HL-60 (cell line): ENCODE measurements around the gene PLCB1.

Source experiments
- GABPA ChIP-seq: IDR thresholded peaks from 2 replicates; pipeline ENCODE4 v1.6.1; 2012; ENCODE audit warnings: low read depth
- POLR2AphosphoS5 ChIP-seq: IDR thresholded peaks from 2 replicates; pipeline ENCODE4 v1.6.1; 2012; ENCODE audit warnings: low read depth
- SPI1 ChIP-seq: IDR thresholded peaks from 2 replicates; pipeline ENCODE4 v1.6.1; 2012; ENCODE audit warnings: low read depth, mild to moderate bottlenecking, borderline replicate concordance
- TF ChIP-seq, protein P1 (sequence below): IDR thresholded peaks from one replicate; pipeline ENCODE4 v1.5.1; 2011; ENCODE audit warnings: low read length, control low read depth, inconsistent platforms; ENCODE audit not compliant: insufficient read depth
- TF ChIP-seq, protein P2 (sequence below): IDR thresholded peaks from 2 replicates; pipeline ENCODE4 v1.6.1; 2012; ENCODE audit warnings: low read depth; ENCODE audit not compliant: insufficient replicate concordance

DNA sequence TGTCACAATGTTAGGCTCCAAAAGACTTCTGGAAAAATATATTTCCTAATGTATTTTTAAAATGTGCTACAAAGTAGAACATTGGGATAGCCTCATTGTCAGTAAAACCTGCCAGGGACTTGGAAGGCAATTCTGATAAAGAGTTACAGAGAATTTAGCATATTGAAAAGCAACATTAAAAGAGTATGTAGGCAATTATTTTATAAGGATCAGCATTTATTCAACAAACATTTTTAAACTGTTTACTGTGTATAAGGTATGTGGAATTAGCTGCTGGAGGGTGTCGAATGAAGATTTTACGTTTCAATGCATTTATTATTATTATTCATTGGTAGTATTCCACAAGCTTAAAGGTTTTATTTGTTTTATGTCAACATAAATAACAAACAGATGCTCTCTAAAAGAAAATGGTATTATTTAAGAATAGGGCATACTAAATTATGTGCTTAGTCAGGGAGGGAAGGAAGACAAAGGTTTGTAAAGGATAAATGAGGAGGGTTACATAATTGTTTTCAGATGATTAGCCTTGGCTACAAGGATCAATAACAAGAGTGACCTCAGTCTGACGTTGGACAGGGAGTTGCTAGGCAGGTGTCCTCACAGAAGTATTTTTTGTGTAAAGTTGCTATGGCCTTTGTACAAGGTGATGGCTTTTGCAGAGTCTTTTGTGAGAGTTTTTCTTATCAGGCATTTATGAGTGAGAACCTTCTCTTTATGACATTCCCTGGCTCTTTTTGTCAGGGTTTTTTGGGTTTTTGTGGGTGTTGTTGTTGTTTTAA lies 623.5 kb downstream of the PLCB1 start:
- TF ChIP-seq POLR2AphosphoS5 = no peak
- TF ChIP-seq, protein P1, sequence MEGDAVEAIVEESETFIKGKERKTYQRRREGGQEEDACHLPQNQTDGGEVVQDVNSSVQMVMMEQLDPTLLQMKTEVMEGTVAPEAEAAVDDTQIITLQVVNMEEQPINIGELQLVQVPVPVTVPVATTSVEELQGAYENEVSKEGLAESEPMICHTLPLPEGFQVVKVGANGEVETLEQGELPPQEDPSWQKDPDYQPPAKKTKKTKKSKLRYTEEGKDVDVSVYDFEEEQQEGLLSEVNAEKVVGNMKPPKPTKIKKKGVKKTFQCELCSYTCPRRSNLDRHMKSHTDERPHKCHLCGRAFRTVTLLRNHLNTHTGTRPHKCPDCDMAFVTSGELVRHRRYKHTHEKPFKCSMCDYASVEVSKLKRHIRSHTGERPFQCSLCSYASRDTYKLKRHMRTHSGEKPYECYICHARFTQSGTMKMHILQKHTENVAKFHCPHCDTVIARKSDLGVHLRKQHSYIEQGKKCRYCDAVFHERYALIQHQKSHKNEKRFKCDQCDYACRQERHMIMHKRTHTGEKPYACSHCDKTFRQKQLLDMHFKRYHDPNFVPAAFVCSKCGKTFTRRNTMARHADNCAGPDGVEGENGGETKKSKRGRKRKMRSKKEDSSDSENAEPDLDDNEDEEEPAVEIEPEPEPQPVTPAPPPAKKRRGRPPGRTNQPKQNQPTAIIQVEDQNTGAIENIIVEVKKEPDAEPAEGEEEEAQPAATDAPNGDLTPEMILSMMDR = no peak
- TF ChIP-seq, protein P2, sequence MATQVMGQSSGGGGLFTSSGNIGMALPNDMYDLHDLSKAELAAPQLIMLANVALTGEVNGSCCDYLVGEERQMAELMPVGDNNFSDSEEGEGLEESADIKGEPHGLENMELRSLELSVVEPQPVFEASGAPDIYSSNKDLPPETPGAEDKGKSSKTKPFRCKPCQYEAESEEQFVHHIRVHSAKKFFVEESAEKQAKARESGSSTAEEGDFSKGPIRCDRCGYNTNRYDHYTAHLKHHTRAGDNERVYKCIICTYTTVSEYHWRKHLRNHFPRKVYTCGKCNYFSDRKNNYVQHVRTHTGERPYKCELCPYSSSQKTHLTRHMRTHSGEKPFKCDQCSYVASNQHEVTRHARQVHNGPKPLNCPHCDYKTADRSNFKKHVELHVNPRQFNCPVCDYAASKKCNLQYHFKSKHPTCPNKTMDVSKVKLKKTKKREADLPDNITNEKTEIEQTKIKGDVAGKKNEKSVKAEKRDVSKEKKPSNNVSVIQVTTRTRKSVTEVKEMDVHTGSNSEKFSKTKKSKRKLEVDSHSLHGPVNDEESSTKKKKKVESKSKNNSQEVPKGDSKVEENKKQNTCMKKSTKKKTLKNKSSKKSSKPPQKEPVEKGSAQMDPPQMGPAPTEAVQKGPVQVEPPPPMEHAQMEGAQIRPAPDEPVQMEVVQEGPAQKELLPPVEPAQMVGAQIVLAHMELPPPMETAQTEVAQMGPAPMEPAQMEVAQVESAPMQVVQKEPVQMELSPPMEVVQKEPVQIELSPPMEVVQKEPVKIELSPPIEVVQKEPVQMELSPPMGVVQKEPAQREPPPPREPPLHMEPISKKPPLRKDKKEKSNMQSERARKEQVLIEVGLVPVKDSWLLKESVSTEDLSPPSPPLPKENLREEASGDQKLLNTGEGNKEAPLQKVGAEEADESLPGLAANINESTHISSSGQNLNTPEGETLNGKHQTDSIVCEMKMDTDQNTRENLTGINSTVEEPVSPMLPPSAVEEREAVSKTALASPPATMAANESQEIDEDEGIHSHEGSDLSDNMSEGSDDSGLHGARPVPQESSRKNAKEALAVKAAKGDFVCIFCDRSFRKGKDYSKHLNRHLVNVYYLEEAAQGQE = no peak
- no peak for TF ChIP-seq GABPA
- TF ChIP-seq SPI1 = no peak
